WTC11 (cell line): ENCODE data around the gene TBL1XR1. TPM values are rescaled to one million over a fixed set of nuclear protein-coding genes. Genes with fewer than 3 reads are reported as not detected.

Experiments
- ATAC-seq: fragments of 200-7000 bp; cut with Tn5 transposase; 2 replicates; pipeline ENCODE4 v1.10.0; 2021; ENCODE audit warnings: mild to moderate bottlenecking, moderate library complexity
- CTCF ChIA-PET: fragments of 300-600 bp; sonication (Branson Sonifier 250); formaldehyde crosslinking; loops from one replicate; lab custom pipeline; 2021; ENCODE audit warnings: antibody characterized with exemption; lab: Charles Lee
- POLR2A ChIA-PET: fragments of 350-600 bp; sonication (Branson Sonifier 250); formaldehyde crosslinking; loops from one replicate; lab custom pipeline; 2021; ENCODE audit warnings: antibody characterized with exemption; lab: Charles Lee
- DNase-seq: peaks from one replicate; pipeline ENCODE4 v3.0.0; 2021; ENCODE audit warnings: low spot score
- H3K27ac Mint-ChIP-seq: 2 replicates; pipeline ENCODE4 v1.8.0; 2021; ENCODE audit warnings: mixed read lengths
- H3K27me3 Mint-ChIP-seq: 2 replicates; pipeline ENCODE4 v1.8.0; 2021; ENCODE audit warnings: low read depth, mild to moderate bottlenecking, moderate library complexity, mixed read lengths
- H3K36me3 Mint-ChIP-seq: 2 replicates; pipeline ENCODE4 v1.8.0; 2021; ENCODE audit warnings: mixed read lengths
- H3K4me1 Mint-ChIP-seq: 2 replicates; pipeline ENCODE4 v1.8.0; 2022; ENCODE audit warnings: mixed read lengths
- H3K4me3 Mint-ChIP-seq: 2 replicates; pipeline ENCODE4 v1.8.0; 2021; ENCODE audit warnings: mild to moderate bottlenecking, moderate library complexity, mixed read lengths
- H3K9me3 Mint-ChIP-seq: 2 replicates; pipeline ENCODE4 v1.8.0; 2021; ENCODE audit warnings: mixed read lengths
- ARID4B ChIP-seq: sonication (generic); formaldehyde crosslinking; IDR thresholded peaks from 2 replicates; pipeline ENCODE4 v1.8.0; 2023; ENCODE audit warnings: missing genetic modification reagents, mild to moderate bottlenecking, borderline replicate concordance
- ATF1 ChIP-seq: sonication (generic); formaldehyde crosslinking; IDR thresholded peaks from 2 replicates; pipeline ENCODE4 v1.8.1; 2023; ENCODE audit warnings: mild to moderate bottlenecking, moderate library complexity, missing genetic modification reagents
- ELF4 ChIP-seq: sonication (generic); formaldehyde crosslinking; IDR thresholded peaks from 2 replicates; pipeline ENCODE4 v1.8.1; 2022; ENCODE audit warnings: low read depth, mild to moderate bottlenecking, moderate library complexity, missing genetic modification reagents
- ETV6 ChIP-seq: sonication (generic); formaldehyde crosslinking; IDR thresholded peaks from 2 replicates; pipeline ENCODE4 v1.8.1; 2022; ENCODE audit warnings: mild to moderate bottlenecking, missing genetic modification reagents
- HMGXB4 ChIP-seq: sonication (generic); formaldehyde crosslinking; IDR thresholded peaks from 2 replicates; pipeline ENCODE4 v1.8.1; 2023; ENCODE audit warnings: mild to moderate bottlenecking, moderate library complexity, missing genetic modification reagents
- KAT7 ChIP-seq: sonication (generic); formaldehyde crosslinking; IDR thresholded peaks from 2 replicates; pipeline ENCODE4 v1.8.1; 2023; ENCODE audit warnings: missing genetic modification reagents, mild to moderate bottlenecking, borderline replicate concordance
- MXD4 ChIP-seq: fragments of 250-450 bp; sonication (Bioruptor Pico); IDR thresholded peaks from 2 replicates; pipeline ENCODE4 v1.8.0; 2021; ENCODE audit warnings: mild to moderate bottlenecking, moderate library complexity, borderline replicate concordance
- MYBL2 ChIP-seq: sonication (generic); formaldehyde crosslinking; IDR thresholded peaks from 2 replicates; pipeline ENCODE4 v1.8.1; 2023; ENCODE audit warnings: mild to moderate bottlenecking, moderate library complexity, missing genetic modification reagents
- NFATC4 ChIP-seq: fragments of 250-450 bp; sonication (Bioruptor Pico); IDR thresholded peaks from 2 replicates; pipeline ENCODE4 v1.9.0; 2021; ENCODE audit warnings: mild to moderate bottlenecking
- NR2C2 ChIP-seq: sonication (generic); formaldehyde crosslinking; IDR thresholded peaks from 2 replicates; pipeline ENCODE4 v1.8.0; 2022; ENCODE audit warnings: mild to moderate bottlenecking, missing genetic modification reagents
- NR3C1 ChIP-seq: sonication (generic); formaldehyde crosslinking; conservative IDR thresholded peaks from 2 replicates; pipeline ENCODE4 v1.8.1; 2023; ENCODE audit warnings: low read depth, mild to moderate bottlenecking, missing genetic modification reagents
- PREB ChIP-seq: sonication (generic); formaldehyde crosslinking; IDR thresholded peaks from 2 replicates; pipeline ENCODE4 v1.8.1; 2022; ENCODE audit warnings: mild to moderate bottlenecking, missing genetic modification reagents, moderate library complexity, borderline replicate concordance
- SMAD3 ChIP-seq: sonication (generic); formaldehyde crosslinking; IDR thresholded peaks from 2 replicates; pipeline ENCODE4 v1.8.0; 2022; ENCODE audit warnings: missing genetic modification reagents, mild to moderate bottlenecking, borderline replicate concordance
- TP53 ChIP-seq: sonication (generic); formaldehyde crosslinking; IDR thresholded peaks from 2 replicates; pipeline ENCODE4 v1.8.1; 2023; ENCODE audit warnings: mild to moderate bottlenecking, missing genetic modification reagents
- ZNF138 ChIP-seq: sonication (generic); formaldehyde crosslinking; conservative IDR thresholded peaks from 2 replicates; pipeline ENCODE4 v1.8.1; 2022; ENCODE audit warnings: mild to moderate bottlenecking, moderate library complexity, missing genetic modification reagents
- ZNF317 ChIP-seq: sonication (generic); formaldehyde crosslinking; IDR thresholded peaks from 2 replicates; pipeline ENCODE4 v1.8.1; 2023; ENCODE audit warnings: low read depth, mild to moderate bottlenecking, moderate library complexity, missing genetic modification reagents, borderline replicate concordance
- ZNF396 ChIP-seq: fragments of 250-450 bp; sonication (Bioruptor Pico); IDR thresholded peaks from 2 replicates; pipeline ENCODE4 v1.8.0; 2021; ENCODE audit warnings: mild to moderate bottlenecking, moderate library complexity, borderline replicate concordance
- ZNF512 ChIP-seq: sonication (generic); formaldehyde crosslinking; IDR thresholded peaks from 2 replicates; pipeline ENCODE4 v1.8.1; 2022; ENCODE audit warnings: missing genetic modification reagents, borderline replicate concordance
- total RNA-seq: library from RNA; stranded (reverse); gene quantifications from 3 replicates; pipeline ENCODE4 v1.2.3, GENCODE V29; 2021

The TBL1XR1 gene
- total RNA-seq, 1 experiment from 2014 or later: 148 TPM

- ChIA-PET CTCF (no interaction called here), POLR2A (interaction anchor here (0.5 kb wide), 1 partner anchor 8 kb away, joined by 3 read pairs; no protein-coding TSS in a partner anchor)
- peaks cover 75% of the 10 kb centered on the region for H3K4me1 Mint-ChIP-seq
- peak overlapping the region; percentile 26 for H3K4me3 Mint-ChIP-seq
- no peak for DNase-seq
- no peak for ATAC-seq
- H3K27me3 Mint-ChIP-seq: no peaks in the 10 kb centered on the region
- H3K27ac Mint-ChIP-seq: peak overlapping the region; percentile 65
- no peaks in the 10 kb centered on the region for H3K36me3 Mint-ChIP-seq
- H3K9me3 Mint-ChIP-seq: no peaks in the 10 kb centered on the region
- no peak for TF ChIP-seq ZNF396
- no peak for TF ChIP-seq TP53 (CRISPR knock-in tag)
- no peak for TF ChIP-seq ELF4 (CRISPR knock-in tag)
- TF ChIP-seq MYBL2: no peak
- TF ChIP-seq NR2C2: no peak
- no peak for TF ChIP-seq NFATC4 (CRISPR knock-in tag)
- no peak for TF ChIP-seq ZNF317
- no peak for TF ChIP-seq NR3C1 (CRISPR knock-in tag)
- TF ChIP-seq MXD4 (CRISPR knock-in tag): no peak
- TF ChIP-seq ATF1 (CRISPR knock-in tag): no peak
- no peak for TF ChIP-seq HMGXB4 (CRISPR knock-in tag)
- TF ChIP-seq ZNF512: no peak
- no peak for TF ChIP-seq ETV6 (CRISPR knock-in tag)
- no peak for TF ChIP-seq ARID4B (CRISPR knock-in tag)
- TF ChIP-seq SMAD3 (CRISPR knock-in tag): no peak
- no peak for TF ChIP-seq PREB (CRISPR knock-in tag)
- no peak for TF ChIP-seq KAT7 (CRISPR knock-in tag)
- TF ChIP-seq ZNF138: no peak
Measured at GRCh38 chr3:177154733-177155132, 42.5 kb downstream of the TBL1XR1 start.
